ENCODE data around the gene ARFGEF2. TPM values are rescaled to one million over a fixed set of nuclear protein-coding genes. Genes with fewer than 3 reads are reported as not detected.

ARFGEF2 gene
- total and polyA plus RNA-seq, 7 donors = 7.8 to 36.1 (median 22.8) TPM

DNA sequence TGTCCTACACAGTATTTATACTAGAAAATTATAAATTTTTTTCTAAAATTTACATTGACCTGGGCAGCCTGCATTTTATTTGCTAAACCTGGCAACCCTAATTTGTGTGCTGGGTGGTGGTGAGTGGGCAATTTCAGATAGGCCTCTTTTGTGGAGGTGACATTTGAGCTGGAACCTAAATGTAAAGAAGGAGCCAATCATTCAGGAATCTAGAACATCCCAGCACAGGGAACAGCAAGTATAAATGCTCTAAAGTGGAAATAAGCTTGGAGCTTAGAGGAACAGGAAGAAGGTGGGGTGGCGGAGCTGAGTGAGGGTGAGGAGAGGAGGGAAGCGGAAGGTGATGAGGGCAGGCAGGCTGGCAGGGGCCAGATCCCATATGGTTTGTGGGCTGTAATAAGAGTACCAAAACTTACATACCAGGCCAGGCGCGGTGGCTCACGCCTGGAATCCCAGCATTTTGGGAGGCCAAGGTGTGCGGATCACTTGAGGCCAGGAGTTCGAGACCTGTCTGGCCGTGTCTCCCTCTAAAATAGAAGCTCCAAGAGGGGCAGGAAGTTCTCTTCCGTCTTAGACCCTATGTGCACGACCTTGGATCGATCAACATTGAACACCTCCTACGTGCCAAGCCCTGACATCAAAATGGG, 124.1 kb downstream of the ARFGEF2 start:
- DNase-seq (peak; percentile 28 to 67), ATAC-seq (peak in 2 of 4 donors; percentile 1 to 4)
- H3K4me3 ChIP-seq = peak overlapping the region; percentile 95
- peaks cover 19% of the 10 kb centered on the region for H3K4me1 ChIP-seq
- peak overlapping the region; percentile 93 for H3K27ac ChIP-seq
- intact Hi-C loops (cut with DNase I) = no loop called here
- TF ChIP-seq, protein P1, sequence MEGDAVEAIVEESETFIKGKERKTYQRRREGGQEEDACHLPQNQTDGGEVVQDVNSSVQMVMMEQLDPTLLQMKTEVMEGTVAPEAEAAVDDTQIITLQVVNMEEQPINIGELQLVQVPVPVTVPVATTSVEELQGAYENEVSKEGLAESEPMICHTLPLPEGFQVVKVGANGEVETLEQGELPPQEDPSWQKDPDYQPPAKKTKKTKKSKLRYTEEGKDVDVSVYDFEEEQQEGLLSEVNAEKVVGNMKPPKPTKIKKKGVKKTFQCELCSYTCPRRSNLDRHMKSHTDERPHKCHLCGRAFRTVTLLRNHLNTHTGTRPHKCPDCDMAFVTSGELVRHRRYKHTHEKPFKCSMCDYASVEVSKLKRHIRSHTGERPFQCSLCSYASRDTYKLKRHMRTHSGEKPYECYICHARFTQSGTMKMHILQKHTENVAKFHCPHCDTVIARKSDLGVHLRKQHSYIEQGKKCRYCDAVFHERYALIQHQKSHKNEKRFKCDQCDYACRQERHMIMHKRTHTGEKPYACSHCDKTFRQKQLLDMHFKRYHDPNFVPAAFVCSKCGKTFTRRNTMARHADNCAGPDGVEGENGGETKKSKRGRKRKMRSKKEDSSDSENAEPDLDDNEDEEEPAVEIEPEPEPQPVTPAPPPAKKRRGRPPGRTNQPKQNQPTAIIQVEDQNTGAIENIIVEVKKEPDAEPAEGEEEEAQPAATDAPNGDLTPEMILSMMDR (IDR thresholded peaks at IDR 0.05) = no peak
- H3K27me3 ChIP-seq (ENCODE audit: insufficient read depth in 3 of 3, low read length in 2 of 3) = no peaks in the 10 kb centered on the region
- WGBS, 3 donors = 10 to 13% (median 11%) methylated on average over 12 of the region's 12 CpGs
- no peaks in the 10 kb centered on the region for H3K9me3 ChIP-seq
- H3K36me3 ChIP-seq (ENCODE audit: insufficient read depth in 1 of 2, low read depth in 1 of 2) = peaks cover 0 to 3% of the 10 kb centered on the region in 2 donors

DNA sequence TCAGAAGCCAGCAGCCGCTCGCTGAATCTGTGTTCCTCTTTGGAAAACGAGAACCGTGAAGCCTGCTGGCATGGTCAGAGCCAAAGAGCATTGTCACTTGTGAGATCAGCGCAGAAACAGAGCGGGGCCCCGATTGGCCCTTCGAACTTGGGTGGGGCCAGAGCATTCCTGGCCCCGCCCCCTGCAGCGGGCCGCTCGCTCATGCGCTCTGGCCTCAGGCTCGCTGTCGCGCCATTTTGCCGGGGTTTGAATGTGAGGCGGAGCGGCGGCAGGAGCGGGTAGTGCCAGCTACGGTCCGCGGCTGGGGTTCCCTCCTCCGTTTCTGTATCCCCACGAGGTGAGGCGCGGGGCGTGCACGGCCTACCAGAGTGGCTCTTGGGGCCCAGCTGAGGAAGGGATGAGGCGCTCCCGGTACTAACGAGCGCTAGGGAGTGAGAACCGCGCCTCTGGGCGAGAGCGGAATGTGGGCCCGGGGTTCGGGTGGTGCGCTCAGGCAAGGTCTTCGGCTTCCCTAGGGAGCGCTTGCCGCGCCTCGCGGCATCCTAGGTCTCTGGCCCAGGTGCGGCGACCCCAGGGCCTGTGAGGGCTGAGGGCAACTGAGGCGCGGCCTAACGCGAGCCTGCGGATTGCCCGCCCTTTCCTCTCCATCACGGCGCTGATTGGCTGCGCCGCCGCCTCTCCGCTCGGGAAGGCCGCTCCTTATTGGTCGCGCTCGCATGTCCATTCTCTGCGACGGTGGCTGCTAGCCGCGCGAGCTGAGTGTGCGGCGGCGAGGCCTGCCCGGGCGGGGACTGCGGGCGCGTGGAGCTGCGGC, 124.8 kb downstream of the ARFGEF2 start, which contains the start of gene CSE1L:
TSS of gene CSE1L (plus strand) at position 226 of the 814 bp plus-strand sequence. CDS start 12,152 bp downstream, outside the sequence.
- peak within 1 kb of the TSS; percentile 95 for H3K4me3 ChIP-seq
- DNase-seq = peak; percentile 94 to 97
- intact Hi-C loops (cut with DNase I) = no loop called here
- no peaks in the 10 kb centered on the region for H3K27me3 ChIP-seq (ENCODE audit: insufficient read depth in 3 of 3, low read length in 2 of 3)
- no peaks in the 10 kb centered on the region for H3K9me3 ChIP-seq
- H3K27ac ChIP-seq = peak within 1 kb of the TSS; percentile 93
- H3K36me3 ChIP-seq (ENCODE audit: insufficient read depth in 1 of 2, low read depth in 1 of 2) = peaks cover 0 to 11% of the 10 kb centered on the region in 2 donors
- WGBS, 3 donors = 0 to 1% (median 0%) methylated on average over 67 to 80 of the region's 80 CpGs
- TF ChIP-seq, protein P1 (IDR thresholded peaks at IDR 0.05) = no peak
- peak; percentile 96 to 97 (median 96) for ATAC-seq
- peaks cover 19% of the 10 kb centered on the region for H3K4me1 ChIP-seq

DNA sequence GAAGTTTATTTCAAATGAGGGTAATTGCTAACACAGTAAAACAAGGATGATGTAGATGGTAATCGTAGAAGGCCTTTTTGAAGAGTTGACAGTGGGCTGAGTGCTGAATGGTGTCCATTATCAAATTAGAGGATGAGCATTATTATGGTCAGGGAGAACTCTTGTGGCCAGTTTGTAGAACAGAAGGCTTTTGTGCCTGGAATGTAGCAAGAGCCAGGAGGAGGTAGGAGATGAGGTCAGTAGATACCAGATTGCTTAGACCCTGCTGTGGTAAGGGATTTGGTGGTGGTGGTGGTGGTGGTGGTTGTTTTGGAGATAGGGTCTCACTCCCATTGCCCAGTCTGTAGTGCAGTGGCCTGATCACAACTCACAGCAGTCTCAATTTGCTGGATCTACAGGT, 130.8 kb downstream of the ARFGEF2 start:
- Histone ChIP-seq H3K4me1 (peaks cover 27% of the 10 kb centered on the region), H3K4me3 (no peak overlapping the region), H3K9me3 (no peaks in the 10 kb centered on the region), H3K27ac (no peak overlapping the region), H3K36me3 (ENCODE audit: insufficient read depth in 1 of 2, low read depth in 1 of 2) (peaks cover 0 to 28% of the 10 kb centered on the region in 2 donors), H3K27me3 (ENCODE audit: insufficient read depth in 3 of 3, low read length in 2 of 3) (no peaks in the 10 kb centered on the region)
- TF ChIP-seq, protein P1 (IDR thresholded peaks at IDR 0.05) = no peak
- WGBS, 3 donors = 84 to 92% (median 90%) methylated on average over 1 of the region's 1 CpG
- no peak for DNase-seq
- ATAC-seq = no peak
- intact Hi-C loops (cut with DNase I) = no loop called here

DNA sequence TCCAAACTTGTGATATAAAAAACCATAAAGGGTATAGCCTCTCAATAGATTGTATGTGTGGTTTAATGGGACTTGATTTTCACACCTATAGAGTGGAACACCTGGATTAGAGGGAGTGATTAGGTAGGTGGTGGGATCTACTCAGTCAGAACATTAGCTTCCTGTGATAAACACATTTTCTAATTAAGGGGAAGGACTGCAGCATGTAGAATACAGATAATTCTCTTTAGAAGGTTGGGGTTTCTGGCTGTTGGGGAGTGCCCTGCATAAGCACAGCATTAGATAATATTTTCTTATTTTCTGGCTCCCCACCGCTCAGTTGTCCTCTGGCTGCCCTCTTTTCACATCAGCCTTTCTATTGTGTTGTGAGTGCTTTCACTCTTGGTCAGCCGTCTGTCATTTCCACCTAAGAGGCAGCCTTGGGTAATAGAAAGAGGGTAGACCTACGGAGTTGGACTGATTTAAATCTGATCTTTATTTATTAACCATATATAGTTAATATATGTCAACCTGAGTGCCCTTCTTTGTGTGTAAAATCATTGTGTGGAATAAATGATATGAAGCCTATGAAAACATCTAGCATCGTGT, 132.6 kb downstream of the ARFGEF2 start:
- H3K36me3 ChIP-seq (ENCODE audit: insufficient read depth in 1 of 2, low read depth in 1 of 2) = peaks cover 0 to 39% of the 10 kb centered on the region in 2 donors
- DNase-seq (no peak), ATAC-seq (no peak)
- no peaks in the 10 kb centered on the region for H3K27me3 ChIP-seq (ENCODE audit: insufficient read depth in 3 of 3, low read length in 2 of 3)
- H3K4me3 ChIP-seq = no peak overlapping the region
- TF ChIP-seq, protein P1 (IDR thresholded peaks at IDR 0.05) = no peak
- H3K4me1 ChIP-seq = peaks cover 16% of the 10 kb centered on the region
- intact Hi-C loops (cut with DNase I) = no loop called here
- H3K9me3 ChIP-seq = no peaks in the 10 kb centered on the region
- WGBS, 3 donors = 69 to 77% (median 70%) methylated on average over 4 of the region's 4 CpGs
- no peak overlapping the region for H3K27ac ChIP-seq
